Ascending aorta (tissue), 2 donors: Measurements from ENCODE around the gene PDLIM3. TPM values are rescaled to one million over a fixed set of nuclear protein-coding genes. Genes with fewer than 3 reads are reported as not detected.

Experiments used
- DNase-seq, 2 donors: peaks; one replicate each; pipeline ENCODE4 v3.0.0-alpha.2; 2019; ENCODE audit warnings: low spot score in 2 of 2
- H3K27ac ChIP-seq, 2 donors: fragments of 200-600 bp; sonication (generic); one replicate each; pipeline ENCODE4 v1.5.1; 2016 to 2017; ENCODE audit warnings: mild to moderate bottlenecking in 1 of 2
- H3K27me3 ChIP-seq: fragments of 200-600 bp; sonication (generic); one replicate; pipeline ENCODE4 v1.5.1; 2017
- H3K36me3 ChIP-seq, 2 donors: fragments of 200-600 bp; sonication (generic); one replicate each; pipeline ENCODE4 v1.5.1; 2016
- H3K4me1 ChIP-seq, 2 donors: fragments of 200-600 bp; sonication (generic); one replicate each; pipeline ENCODE4 v1.5.1; 2016 to 2017; ENCODE audit warnings: mild to moderate bottlenecking in 1 of 2
- H3K4me3 ChIP-seq, 2 donors: fragments of 200-600 bp; sonication (generic); one replicate each; pipeline ENCODE4 v1.5.1; 2016 to 2017; ENCODE audit warnings: mild to moderate bottlenecking in 1 of 2
- H3K9me3 ChIP-seq, 2 donors: fragments of 200-600 bp; sonication (generic); one replicate each; pipeline ENCODE4 v1.5.1; 2016
- intact Hi-C: fragments of 100-400 bp; cut with DNase I; formaldehyde crosslinking; loops from one replicate; pipeline ENCODE4 v1.15.1; 2023
- total RNA-seq: library from RNA; depleted of rRNA; stranded (reverse); fragments of >200 nt; gene quantifications from one replicate; pipeline ENCODE4 v1.1.0, GENCODE V29; 2016
- TF ChIP-seq, protein P1 (sequence below), 3 experiments: fragments of 200-600 bp in 2 of 3; fragments of 450-650 bp in 1 of 3; sonication (generic) in 2 of 3; IDR thresholded peaks; one replicate each; pipeline ENCODE4 v1.5.1; 2016 to 2019; ENCODE audit warnings: antibody characterized with exemption in 3 of 3, mild to moderate bottlenecking in 1 of 3, moderate library complexity in 1 of 3

Gene PDLIM3
- total RNA-seq, 1 donor from 2014 or later: 445 TPM

DNA sequence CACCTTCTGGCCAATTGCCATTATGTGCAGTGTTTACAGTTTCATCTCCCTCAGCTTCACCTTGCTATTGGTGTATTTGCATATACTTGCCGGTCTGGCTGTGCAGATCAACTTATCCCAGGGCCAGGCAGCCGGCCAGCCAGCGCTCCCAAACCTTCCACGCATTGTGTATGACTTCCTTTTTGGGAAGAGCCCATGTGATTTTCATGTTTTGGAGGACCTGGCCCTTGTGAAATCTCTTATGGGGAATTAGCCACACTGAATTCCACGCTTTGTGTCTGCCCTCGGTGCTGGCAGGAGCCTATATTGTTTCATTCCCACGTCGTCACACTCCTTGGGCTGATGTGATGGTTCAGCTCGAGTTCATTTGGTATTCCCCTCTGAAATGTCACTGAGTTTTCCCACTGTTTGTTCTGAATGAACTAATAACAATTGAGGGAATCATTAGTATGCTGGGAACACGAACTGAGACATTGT lies 6.0 kb upstream of the PDLIM3 start:
- no peaks in the 10 kb centered on the region for H3K27me3 ChIP-seq
- TF ChIP-seq, protein P1, sequence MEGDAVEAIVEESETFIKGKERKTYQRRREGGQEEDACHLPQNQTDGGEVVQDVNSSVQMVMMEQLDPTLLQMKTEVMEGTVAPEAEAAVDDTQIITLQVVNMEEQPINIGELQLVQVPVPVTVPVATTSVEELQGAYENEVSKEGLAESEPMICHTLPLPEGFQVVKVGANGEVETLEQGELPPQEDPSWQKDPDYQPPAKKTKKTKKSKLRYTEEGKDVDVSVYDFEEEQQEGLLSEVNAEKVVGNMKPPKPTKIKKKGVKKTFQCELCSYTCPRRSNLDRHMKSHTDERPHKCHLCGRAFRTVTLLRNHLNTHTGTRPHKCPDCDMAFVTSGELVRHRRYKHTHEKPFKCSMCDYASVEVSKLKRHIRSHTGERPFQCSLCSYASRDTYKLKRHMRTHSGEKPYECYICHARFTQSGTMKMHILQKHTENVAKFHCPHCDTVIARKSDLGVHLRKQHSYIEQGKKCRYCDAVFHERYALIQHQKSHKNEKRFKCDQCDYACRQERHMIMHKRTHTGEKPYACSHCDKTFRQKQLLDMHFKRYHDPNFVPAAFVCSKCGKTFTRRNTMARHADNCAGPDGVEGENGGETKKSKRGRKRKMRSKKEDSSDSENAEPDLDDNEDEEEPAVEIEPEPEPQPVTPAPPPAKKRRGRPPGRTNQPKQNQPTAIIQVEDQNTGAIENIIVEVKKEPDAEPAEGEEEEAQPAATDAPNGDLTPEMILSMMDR (IDR thresholded peaks at IDR 0.05): no peak
- H3K4me1 ChIP-seq: peaks cover 5 to 18% of the 10 kb centered on the region in 2 donors
- H3K36me3 ChIP-seq: no peaks in the 10 kb centered on the region
- peak overlapping the region; percentile 72 to 74 for H3K27ac ChIP-seq
- H3K9me3 ChIP-seq: no peaks in the 10 kb centered on the region
- DNase-seq: peak in 1 of 2 donors; percentile 83
- intact Hi-C loops: no loop called here
- H3K4me3 ChIP-seq: no peak overlapping the region

DNA sequence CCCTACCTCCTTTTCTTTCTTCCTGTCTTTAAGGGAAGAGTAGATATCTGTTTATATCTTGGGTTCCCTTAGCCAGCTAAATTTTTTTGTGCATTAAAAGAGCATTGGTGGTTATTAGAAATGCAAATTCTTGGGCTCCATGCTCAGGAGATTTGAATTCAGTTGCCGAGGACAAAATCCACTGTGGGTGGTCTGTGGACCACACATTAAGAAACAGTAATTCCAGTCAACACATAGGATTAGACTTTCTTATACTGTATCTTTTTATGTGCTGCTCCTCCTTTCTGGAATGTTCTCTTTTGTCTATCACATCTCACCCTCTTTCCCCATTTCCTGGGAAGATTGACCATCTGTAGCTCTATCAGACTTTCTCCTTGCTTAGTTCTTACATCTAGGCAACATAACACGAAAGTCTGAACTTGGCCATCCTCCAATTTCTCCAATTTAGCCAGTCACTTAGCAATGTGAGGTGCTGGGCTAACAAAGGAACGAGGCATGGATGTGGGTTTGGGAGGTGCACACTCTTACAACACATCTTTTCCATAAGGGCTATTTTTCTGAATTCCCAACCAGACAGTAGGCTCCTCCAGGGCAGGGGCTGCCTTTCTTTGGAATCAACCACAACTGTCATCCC lies 5.3 kb upstream of the PDLIM3 start:
- intact Hi-C loops: no loop called here
- TF ChIP-seq, protein P1 (IDR thresholded peaks at IDR 0.05): no peak
- H3K4me1 ChIP-seq: peaks cover 5 to 18% of the 10 kb centered on the region in 2 donors
- H3K4me3 ChIP-seq: no peak overlapping the region
- DNase-seq: no peak
- no peaks in the 10 kb centered on the region for H3K27me3 ChIP-seq
- no peaks in the 10 kb centered on the region for H3K9me3 ChIP-seq
- H3K36me3 ChIP-seq: no peaks in the 10 kb centered on the region
- peak overlapping the region; percentile 72 to 74 for H3K27ac ChIP-seq

DNA sequence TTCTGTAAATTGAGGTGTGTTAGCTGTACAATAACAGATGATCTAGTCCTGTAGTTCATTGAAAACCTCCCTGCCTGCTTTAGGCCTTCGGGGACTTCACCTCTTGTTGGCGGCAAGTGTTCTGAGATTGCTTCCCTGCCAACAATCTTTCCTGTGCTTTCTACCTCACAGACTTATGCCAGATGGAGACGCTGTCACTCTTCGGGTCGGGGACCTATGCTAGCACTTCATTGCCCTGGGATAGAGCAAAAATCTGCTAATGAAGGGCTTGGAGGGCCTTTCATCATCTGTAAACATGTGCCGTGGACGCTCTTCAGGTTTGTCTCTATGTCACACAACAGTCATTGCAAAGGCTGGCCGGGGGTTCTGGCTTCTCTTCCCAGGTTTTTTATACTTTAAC lies 4.7 kb upstream of the PDLIM3 start:
- DNase-seq: no peak
- intact Hi-C loops: no loop called here
- H3K9me3 ChIP-seq: no peaks in the 10 kb centered on the region
- TF ChIP-seq, protein P1 (IDR thresholded peaks at IDR 0.05): no peak
- no peaks in the 10 kb centered on the region for H3K36me3 ChIP-seq
- peak overlapping the region in 1 of 2 donors; percentile 72 for H3K27ac ChIP-seq
- H3K4me3 ChIP-seq: no peak overlapping the region
- H3K4me1 ChIP-seq: peaks cover 5 to 18% of the 10 kb centered on the region in 2 donors
- no peaks in the 10 kb centered on the region for H3K27me3 ChIP-seq

DNA sequence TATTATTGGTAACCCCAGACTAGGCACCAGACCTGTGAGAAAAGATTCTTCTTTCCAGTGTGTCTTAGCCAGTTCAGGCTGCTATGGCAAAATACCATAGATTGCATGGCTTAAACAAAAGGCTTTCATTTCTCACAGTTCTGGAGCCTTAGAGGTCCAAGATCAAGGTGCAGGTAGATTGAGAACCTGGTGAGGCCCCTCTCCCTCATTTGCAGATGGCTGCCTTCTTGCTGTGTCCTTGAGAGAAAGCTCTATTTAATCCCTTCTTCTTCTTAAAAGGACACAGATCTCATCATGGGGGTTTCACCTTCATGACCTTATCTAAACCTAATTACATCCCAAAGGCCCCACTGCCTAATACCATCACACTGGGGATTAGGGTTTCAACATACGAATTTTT lies 3.5 kb upstream of the PDLIM3 start:
- no peaks in the 10 kb centered on the region for H3K36me3 ChIP-seq
- no peaks in the 10 kb centered on the region for H3K9me3 ChIP-seq
- no peak overlapping the region for H3K4me3 ChIP-seq
- TF ChIP-seq, protein P1 (IDR thresholded peaks at IDR 0.05): no peak
- H3K4me1 ChIP-seq: peaks cover 5 to 18% of the 10 kb centered on the region in 2 donors
- H3K27ac ChIP-seq: peak overlapping the region in 1 of 2 donors; percentile 31
- intact Hi-C loops: no loop called here
- no peak for DNase-seq
- H3K27me3 ChIP-seq: no peaks in the 10 kb centered on the region

DNA sequence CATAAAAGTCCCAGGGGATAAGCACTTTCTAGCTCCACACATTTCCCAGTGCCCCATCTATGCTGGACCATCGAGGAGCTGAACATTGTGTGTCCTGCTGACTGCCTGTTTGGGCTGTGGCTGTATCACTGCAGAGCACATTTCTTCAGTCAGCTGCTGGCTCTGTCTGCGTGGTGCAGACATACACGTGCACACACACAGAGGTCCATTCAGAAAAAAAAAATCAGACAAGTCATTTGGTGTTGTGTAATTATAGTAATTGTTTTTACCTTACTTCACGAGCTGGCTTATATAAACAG lies 1.1 kb upstream of the PDLIM3 start:
- no peaks in the 10 kb centered on the region for H3K36me3 ChIP-seq
- peak in 1 of 2 donors; percentile 82 for DNase-seq
- H3K4me1 ChIP-seq: peaks cover 5 to 10% of the 10 kb centered on the region in 2 donors
- TF ChIP-seq, protein P1 (IDR thresholded peaks at IDR 0.05): no peak
- no peaks in the 10 kb centered on the region for H3K9me3 ChIP-seq
- intact Hi-C loops: no loop called here
- peak overlapping the region in 1 of 2 donors; percentile 93 for H3K4me3 ChIP-seq
- H3K27me3 ChIP-seq: no peaks in the 10 kb centered on the region
- H3K27ac ChIP-seq: peak overlapping the region; percentile 94 to 98
